Epithelial cell of esophagus (primary cell): Measurements from ENCODE around the gene TMEM147.

Source experiments
- DNase-seq: peaks from one replicate; pipeline ENCODE4 v3.0.0; 2010; ENCODE audit warnings: low read depth
- H3K4me3 ChIP-seq: 2 replicates; pipeline ENCODE4 v1.5.1; 2011; ENCODE audit warnings: mild to moderate bottlenecking, low read length, control low read depth
- TF ChIP-seq, protein P1 (sequence below): IDR thresholded peaks from 2 replicates; pipeline ENCODE4 v1.5.1; 2011; ENCODE audit warnings: low read depth, mild to moderate bottlenecking, low read length, control low read depth, inconsistent platforms; ENCODE audit not compliant: insufficient read depth; ENCODE audit errors: missing control alignments

Gene TMEM147

DNA sequence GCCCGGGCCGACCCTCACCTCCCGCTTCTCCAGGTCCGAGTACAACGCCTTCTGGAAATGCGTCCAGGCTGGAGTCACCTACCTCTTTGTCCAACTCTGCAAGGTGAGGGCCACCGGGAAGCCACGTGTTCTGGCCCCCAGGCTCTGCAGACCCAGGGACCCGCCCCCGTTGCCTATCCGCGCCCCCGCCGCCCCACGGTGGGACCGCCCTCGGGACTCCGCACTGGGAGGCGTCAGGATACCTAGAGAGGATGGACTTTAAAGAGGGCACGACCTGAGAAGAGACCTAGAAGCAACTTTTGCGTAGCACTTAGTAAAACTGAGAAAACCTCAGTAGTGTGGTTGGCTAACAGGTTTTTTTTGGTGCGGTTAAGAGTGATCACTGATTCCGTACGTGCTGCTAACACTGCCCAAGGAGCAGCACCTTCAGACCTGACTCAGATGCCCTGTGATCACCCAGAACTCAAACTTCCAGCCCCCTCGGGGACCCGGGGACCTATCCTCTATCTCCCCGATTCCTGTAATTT lies 492 bp downstream of the TMEM147 start:
- DNase-seq: peak; percentile 47
- TF ChIP-seq, protein P1, sequence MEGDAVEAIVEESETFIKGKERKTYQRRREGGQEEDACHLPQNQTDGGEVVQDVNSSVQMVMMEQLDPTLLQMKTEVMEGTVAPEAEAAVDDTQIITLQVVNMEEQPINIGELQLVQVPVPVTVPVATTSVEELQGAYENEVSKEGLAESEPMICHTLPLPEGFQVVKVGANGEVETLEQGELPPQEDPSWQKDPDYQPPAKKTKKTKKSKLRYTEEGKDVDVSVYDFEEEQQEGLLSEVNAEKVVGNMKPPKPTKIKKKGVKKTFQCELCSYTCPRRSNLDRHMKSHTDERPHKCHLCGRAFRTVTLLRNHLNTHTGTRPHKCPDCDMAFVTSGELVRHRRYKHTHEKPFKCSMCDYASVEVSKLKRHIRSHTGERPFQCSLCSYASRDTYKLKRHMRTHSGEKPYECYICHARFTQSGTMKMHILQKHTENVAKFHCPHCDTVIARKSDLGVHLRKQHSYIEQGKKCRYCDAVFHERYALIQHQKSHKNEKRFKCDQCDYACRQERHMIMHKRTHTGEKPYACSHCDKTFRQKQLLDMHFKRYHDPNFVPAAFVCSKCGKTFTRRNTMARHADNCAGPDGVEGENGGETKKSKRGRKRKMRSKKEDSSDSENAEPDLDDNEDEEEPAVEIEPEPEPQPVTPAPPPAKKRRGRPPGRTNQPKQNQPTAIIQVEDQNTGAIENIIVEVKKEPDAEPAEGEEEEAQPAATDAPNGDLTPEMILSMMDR: no peak
- H3K4me3 ChIP-seq: peak overlapping the region; percentile 75

DNA sequence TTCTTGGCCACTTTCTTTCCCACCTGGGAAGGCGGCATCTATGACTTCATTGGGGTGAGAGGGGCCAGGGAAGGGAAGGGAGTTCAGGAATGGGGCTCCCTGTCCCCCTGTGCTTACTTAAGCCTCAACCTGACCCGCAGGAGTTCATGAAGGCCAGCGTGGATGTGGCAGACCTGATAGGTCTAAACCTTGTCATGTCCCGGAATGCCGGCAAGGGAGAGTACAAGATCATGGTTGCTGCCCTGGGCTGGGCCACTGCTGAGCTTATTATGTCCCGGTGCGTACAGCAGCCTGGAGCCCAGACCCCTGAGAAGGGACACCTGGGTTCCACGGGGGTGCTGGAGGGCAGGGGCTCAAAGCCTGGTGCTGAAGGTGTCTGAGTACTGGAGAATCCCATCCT lies 1.1 kb downstream of the TMEM147 start:
- DNase-seq: no peak
- H3K4me3 ChIP-seq: peak overlapping the region; percentile 75
- TF ChIP-seq, protein P1: no peak

DNA sequence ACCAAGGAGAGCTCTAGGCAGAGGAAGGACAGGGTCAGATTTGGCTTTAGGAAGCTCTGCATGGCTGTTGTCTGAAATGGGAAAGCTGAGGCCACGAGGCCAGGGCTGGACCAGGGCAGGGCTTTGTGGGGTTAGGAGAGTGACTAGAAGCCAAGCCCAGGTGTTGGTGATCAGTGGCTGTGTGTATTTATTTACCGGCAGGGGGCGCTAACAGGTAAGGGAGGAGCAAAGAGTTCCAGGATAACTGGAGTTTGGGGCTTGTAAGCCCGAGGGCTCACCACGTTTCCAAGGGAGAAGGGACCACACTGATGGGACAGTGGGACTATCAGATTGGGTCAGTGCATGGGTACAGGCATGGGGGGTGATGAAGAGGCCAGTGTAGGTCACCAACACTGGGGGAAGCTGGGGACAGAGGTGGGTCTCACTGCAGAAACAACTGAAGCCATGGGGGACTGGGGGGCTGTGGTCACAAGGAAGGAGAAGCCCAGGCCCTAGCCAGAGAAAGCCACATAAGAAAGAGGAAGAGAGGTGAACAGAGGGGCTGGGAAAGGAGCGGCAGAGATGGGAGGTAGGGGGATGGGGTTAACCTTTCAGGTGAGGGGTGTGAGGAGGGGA lies 3.9 kb downstream of the TMEM147 start:
- DNase-seq: peak; percentile 79
- TF ChIP-seq, protein P1: peak; percentile 76
- H3K4me3 ChIP-seq: no peak overlapping the region

GRCh38 chr19:35549879-35550523 lies 4.6 kb downstream of the TMEM147 start:
- TF ChIP-seq, protein P1: no peak
- DNase-seq: no peak

DNA sequence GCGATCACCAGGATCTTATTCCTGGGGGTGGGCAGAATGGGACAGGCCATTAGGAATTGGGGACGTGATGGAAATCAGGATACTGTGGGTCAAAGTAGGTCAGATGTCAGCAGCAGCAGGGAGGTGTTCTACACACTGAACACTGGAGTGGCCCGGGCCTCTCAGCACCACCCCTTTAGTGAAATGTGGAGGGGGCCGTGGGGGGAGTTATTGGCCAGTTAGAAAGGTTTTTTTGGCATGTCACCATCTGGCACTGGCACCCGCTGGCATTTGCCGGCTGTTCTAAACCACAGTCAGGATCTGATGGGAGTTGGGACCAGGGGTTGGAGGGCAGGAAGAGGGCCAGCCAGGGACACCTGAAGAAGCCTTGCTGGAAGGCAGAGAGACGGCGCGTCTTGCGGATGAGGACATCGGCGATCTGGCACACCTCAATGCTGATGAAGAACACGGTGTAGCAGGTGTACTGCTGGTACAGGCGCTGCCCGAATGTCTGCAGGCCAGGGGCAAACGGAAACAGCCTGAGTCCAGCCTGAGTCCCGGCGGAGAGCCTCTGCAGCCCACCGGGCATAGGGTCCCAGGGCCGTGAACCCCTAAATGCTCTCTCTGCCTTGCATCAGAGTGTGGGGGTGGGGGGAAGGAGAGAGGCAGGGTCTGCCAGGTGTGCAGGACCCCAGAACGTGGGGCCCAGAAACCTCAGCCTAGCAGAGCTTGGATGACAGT lies 5.8 kb downstream of the TMEM147 start:
- TF ChIP-seq, protein P1: no peak
- no peak overlapping the region for H3K4me3 ChIP-seq
- DNase-seq: no peak

More at GRCh38 chr19:35549879-35550523, 4.6 kb downstream of the TMEM147 start:
- H3K4me3 ChIP-seq: no peak overlapping the region

DNA sequence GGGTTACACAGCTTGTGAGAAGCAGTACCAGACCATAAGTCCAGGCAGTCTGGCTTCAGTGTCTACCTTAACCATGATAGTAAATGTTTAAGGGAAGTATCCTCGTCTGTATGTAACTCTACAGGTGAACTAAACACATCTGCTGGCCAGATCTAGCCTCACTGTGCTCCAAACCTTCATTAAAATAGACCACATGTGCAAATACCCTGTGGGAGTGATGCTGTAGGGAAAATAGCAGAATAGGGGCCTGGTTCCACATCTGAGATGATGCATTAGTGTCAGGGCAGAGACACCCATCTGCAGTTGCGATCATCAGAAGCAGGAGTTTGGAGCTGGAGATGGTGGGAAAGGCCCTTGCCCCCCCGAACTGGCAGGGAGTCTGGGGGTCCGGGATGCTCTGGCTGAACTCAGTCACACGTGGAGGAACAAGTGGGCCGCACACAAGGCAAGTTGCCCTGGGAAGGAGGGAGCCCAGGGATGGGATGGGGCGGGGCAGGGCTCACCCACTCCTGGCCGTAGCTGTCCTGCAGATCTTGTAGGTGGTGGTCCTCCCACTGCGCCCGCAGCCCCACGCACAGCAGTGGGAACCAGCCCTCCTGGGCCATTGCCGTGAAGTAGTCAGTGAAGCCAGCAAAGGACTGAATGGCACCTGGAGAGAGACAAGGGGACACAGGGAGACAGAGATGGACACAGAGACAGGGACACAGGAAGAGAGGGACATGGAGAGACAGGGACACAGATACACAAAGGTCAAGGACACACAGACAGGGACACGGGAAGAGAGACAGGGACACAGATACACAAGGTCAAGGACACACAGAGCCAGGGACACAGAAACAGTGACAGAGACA lies 7.3 kb downstream of the TMEM147 start:
- TF ChIP-seq, protein P1: no peak
- H3K4me3 ChIP-seq: no peak overlapping the region
- no peak for DNase-seq
